ENCODE results near the gene SLC5A1.

The SLC5A1 gene

DNA sequence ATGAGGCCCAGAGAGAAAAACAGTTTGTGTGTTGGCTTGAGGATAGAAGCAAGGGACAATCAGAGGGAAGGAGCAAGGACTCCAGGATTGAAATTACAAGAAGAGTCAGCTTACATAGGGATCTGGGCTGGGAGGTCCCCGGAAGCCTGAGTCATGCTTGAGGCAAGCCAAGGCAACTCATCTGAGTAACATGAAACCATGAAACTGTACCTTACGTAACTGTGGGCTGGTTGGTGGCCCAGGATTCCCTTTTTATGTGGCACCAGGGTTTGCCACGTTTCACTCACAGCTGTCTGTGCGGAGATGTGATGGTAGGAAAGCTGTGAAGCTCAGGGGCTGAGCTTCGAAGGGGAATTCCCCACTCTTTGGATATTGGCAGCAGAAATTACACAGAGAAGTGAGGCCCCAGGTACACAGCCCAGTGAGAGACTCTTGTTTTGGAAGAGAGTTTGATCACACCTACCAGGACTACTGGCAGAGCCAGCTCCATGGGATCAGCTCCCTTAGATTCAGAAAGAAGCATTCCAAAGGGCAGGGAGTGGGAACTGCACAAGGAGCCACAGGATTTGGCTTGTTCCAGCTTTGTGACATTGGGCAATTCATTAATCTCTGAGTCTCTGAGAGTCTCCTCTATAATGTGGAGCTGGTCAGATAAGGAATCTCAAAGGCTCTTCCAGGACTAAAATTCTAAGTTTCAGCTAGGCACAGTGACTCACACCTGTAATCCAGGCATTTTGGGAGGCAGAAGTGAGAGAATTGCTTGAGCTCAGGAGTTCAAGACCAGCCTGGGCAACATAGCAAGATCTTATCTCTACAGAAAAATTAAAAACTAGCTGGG lies 7.8 kb downstream of the SLC5A1 start:
- no peaks in the 10 kb centered on the region for H3K4me1 ChIP-seq (ENCODE audit: insufficient read depth, low read length)
- no peaks in the 10 kb centered on the region for H3K9me3 ChIP-seq (ENCODE audit: insufficient read depth, low read depth, low read length)
- no peak overlapping the region for H3K27ac ChIP-seq (ENCODE audit: low read depth, low read length)
- H3K9ac ChIP-seq (ENCODE audit: low read depth, low read length) = no peak overlapping the region
- H3K27me3 ChIP-seq (ENCODE audit: insufficient read depth, low read length) = no peaks in the 10 kb centered on the region
- no peaks in the 10 kb centered on the region for H3K36me3 ChIP-seq (ENCODE audit: insufficient read depth, low read length)
- no peak overlapping the region for H3K4me3 ChIP-seq (ENCODE audit: low read length)
- 63% methylated on average over 5 of the region's 5 CpGs for WGBS

DNA sequence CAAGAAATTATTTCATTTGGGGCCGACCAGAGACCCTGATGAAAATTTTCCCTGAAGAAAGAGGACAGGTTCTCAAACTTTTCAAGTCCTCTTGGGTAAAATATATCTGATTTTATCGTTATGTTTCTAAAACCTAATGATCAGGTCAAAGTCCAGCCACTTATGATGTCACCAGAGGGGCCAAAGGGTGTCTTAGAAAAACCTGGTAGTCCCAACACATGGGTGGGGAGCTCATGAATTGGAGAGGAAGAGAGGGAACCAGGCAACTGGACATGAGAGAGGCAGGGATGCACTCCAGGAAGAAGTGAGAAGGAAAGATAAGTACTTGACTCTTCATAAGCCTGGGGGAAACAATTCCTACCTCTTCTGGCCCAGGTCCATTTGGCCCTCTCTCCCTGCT lies 9.2 kb downstream of the SLC5A1 start:
- Histone ChIP-seq H3K4me3 (ENCODE audit: low read length) (no peak overlapping the region), H3K27ac (ENCODE audit: low read depth, low read length) (no peak overlapping the region), H3K4me1 (ENCODE audit: insufficient read depth, low read length) (no peaks in the 10 kb centered on the region), H3K36me3 (ENCODE audit: insufficient read depth, low read length) (no peaks in the 10 kb centered on the region), H3K9me3 (ENCODE audit: insufficient read depth, low read depth, low read length) (no peaks in the 10 kb centered on the region), H3K27me3 (ENCODE audit: insufficient read depth, low read length) (no peaks in the 10 kb centered on the region), H3K9ac (ENCODE audit: low read depth, low read length) (no peak overlapping the region)
- WGBS = 91% methylated on average over 2 of the region's 2 CpGs

DNA sequence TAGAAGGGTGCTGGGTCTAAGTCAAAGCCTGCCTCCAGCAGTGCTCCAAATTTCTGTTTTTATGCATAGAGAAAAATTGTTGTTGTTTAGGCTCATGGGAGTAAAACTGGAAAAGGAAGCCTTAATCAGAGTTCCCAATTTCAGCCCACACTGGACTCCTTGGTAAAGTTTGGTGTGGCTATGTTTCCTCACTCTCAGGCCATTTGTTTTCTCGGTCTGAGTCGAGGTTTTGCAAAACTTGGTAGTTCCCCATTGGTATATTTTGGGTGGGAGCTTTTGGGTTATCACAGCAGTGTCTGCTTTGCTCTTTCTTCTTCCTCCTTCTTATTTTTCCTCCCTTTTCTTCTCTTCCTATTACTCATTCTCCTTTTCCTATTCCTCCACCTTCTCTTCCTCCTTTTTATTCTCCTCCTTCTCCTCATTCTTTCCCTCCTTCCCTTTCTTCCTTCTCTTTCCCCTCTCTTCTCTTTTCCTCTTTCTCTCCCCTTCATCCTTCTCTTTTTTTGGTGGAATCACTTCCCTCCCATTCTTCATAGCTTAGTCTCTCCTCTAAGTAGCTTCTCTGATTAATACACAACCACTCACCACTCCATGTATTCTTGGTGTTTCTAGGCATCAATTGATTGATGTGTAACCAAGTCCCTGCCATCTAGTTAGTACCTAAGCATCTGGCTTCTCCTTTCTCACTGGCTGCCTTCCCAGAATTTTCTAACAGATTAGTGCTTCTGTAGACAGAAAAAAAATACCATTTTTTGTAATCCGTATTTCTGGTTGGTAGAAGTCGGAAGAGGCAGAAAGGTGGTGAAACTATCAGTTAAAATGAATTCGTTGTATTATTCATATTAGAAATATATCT lies 10.1 kb downstream of the SLC5A1 start:
- no peaks in the 10 kb centered on the region for H3K36me3 ChIP-seq (ENCODE audit: insufficient read depth, low read length)
- H3K27me3 ChIP-seq (ENCODE audit: insufficient read depth, low read length) = no peaks in the 10 kb centered on the region
- H3K4me1 ChIP-seq (ENCODE audit: insufficient read depth, low read length) = no peaks in the 10 kb centered on the region
- no peaks in the 10 kb centered on the region for H3K9me3 ChIP-seq (ENCODE audit: insufficient read depth, low read depth, low read length)
- no peak overlapping the region for H3K27ac ChIP-seq (ENCODE audit: low read depth, low read length)
- H3K9ac ChIP-seq (ENCODE audit: low read depth, low read length) = no peak overlapping the region
- WGBS = 93% methylated on average over 4 of the region's 5 CpGs
- H3K4me3 ChIP-seq (ENCODE audit: low read length) = no peak overlapping the region

- H3K4me3 ChIP-seq (ENCODE audit: low read length) = no peak overlapping the region
- no peaks in the 10 kb centered on the region for H3K36me3 ChIP-seq (ENCODE audit: insufficient read depth, low read length)
- no peaks in the 10 kb centered on the region for H3K27me3 ChIP-seq (ENCODE audit: insufficient read depth, low read length)
- H3K4me1 ChIP-seq (ENCODE audit: insufficient read depth, low read length) = no peaks in the 10 kb centered on the region; the same call in 1 of the 2 replicates
- H3K9ac ChIP-seq (ENCODE audit: low read depth, low read length) = no peak overlapping the region
- 94% methylated on average over 2 of the region's 2 CpGs for WGBS
- no peak overlapping the region for H3K27ac ChIP-seq (ENCODE audit: low read depth, low read length)
- H3K9me3 ChIP-seq (ENCODE audit: insufficient read depth, low read depth, low read length) = no peaks in the 10 kb centered on the region
Measured at GRCh38 chr22:32055069-32055468, 12.0 kb downstream of the SLC5A1 start.

DNA sequence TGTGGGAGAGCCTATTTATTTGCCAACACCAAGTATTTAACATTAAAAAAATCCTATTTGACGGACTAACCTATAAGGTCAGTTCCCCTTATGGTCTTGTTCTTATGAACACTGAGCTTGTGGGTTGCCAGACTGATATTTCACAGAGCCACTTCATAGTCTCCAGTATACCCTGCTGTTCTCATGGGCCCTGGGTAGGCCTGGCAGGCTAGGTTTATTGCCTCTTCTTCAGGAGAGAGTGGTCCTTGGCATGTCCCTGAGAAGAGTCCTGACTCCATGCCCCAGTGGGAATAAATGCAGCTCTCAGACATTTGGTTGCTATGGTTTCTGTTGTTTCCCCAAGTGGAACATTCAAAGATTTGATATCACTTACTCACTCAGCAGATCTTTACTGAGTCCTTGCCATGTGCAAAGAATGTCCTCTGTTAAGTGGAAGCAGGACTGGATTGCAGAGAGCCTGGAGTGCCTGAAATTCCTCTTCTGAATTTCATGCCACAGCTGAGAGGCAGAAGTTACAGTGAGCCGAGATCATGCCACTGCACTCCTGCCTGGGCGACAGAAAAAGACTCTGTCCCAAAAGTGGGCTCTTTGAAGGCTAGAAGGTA lies 15.7 kb downstream of the SLC5A1 start:
- 84% methylated on average over 3 of the region's 3 CpGs for WGBS
- Histone ChIP-seq H3K4me3 (ENCODE audit: low read length) (no peak overlapping the region), H3K27me3 (ENCODE audit: insufficient read depth, low read length) (no peaks in the 10 kb centered on the region), H3K27ac (ENCODE audit: low read depth, low read length) (no peak overlapping the region), H3K4me1 (ENCODE audit: insufficient read depth, low read length) (no peaks in the 10 kb centered on the region; the same call in 1 of the 2 replicates), H3K36me3 (ENCODE audit: insufficient read depth, low read length) (no peaks in the 10 kb centered on the region), H3K9me3 (ENCODE audit: insufficient read depth, low read depth, low read length) (no peaks in the 10 kb centered on the region), H3K9ac (ENCODE audit: low read depth, low read length) (no peak overlapping the region)

DNA sequence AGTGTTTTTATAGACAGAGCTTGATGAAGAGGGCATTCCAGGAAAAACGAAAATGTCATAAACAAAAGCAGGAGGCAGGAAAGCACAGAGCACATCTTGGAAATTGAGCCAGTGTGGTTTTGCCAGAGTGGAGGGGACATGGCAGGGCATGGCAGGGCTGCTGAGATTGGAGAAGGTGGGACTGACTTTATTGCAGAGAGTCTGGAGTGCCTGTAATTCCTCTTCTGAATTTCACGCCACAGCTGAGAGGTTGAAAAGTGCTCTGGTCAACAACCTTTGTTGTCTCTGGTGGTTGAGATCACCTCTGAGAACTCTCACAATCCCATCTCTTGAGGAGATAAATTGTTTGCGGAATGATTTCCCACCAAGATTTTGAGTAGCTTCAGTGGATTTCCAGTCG lies 16.4 kb downstream of the SLC5A1 start:
- Histone ChIP-seq H3K4me1 (ENCODE audit: insufficient read depth, low read length) (no peaks in the 10 kb centered on the region; the same call in 1 of the 2 replicates), H3K9ac (ENCODE audit: low read depth, low read length) (no peak overlapping the region), H3K36me3 (ENCODE audit: insufficient read depth, low read length) (no peaks in the 10 kb centered on the region), H3K4me3 (ENCODE audit: low read length) (no peak overlapping the region), H3K27ac (ENCODE audit: low read depth, low read length) (no peak overlapping the region), H3K9me3 (ENCODE audit: insufficient read depth, low read depth, low read length) (no peaks in the 10 kb centered on the region), H3K27me3 (ENCODE audit: insufficient read depth, low read length) (no peaks in the 10 kb centered on the region)
- WGBS = 78% methylated on average over 4 of the region's 4 CpGs

- Histone ChIP-seq H3K27me3 (ENCODE audit: insufficient read depth, low read length) (no peaks in the 10 kb centered on the region), H3K27ac (ENCODE audit: low read depth, low read length) (no peak overlapping the region)
Measured at GRCh38 chr22:32063701-32064100, 20.6 kb downstream of the SLC5A1 start.

DNA sequence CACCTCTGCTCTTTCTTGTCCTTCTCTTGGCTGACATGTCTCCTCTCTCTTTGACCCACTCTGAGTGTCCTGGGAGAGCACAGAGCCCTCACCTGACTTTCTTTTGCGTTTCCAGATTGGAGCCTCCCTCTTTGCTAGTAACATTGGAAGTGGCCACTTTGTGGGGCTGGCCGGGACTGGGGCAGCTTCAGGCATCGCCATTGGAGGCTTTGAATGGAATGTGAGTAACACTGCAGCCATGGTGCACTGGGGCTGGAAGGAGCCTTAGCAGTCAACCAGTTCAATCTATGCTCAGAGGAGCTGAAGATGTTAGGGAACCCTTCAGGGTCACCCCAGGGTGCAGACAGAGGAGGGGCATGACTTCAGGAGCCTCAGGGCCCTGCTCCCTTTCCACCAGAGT lies 23.8 kb downstream of the SLC5A1 start:
- H3K27ac ChIP-seq (ENCODE audit: low read depth, low read length) = no peak overlapping the region
- no peaks in the 10 kb centered on the region for H3K36me3 ChIP-seq (ENCODE audit: insufficient read depth, low read length)
- WGBS = 74% methylated on average over 3 of the region's 3 CpGs
- no peak overlapping the region for H3K9ac ChIP-seq (ENCODE audit: low read depth, low read length)
- H3K4me1 ChIP-seq (ENCODE audit: insufficient read depth, low read length) = 0 out of 2 replicates have a peak, but pooled peaks cover 6% of the 10 kb centered on the region
- no peaks in the 10 kb centered on the region for H3K27me3 ChIP-seq (ENCODE audit: insufficient read depth, low read length)
- no peaks in the 10 kb centered on the region for H3K9me3 ChIP-seq (ENCODE audit: insufficient read depth, low read depth, low read length)
- H3K4me3 ChIP-seq (ENCODE audit: low read length) = no peak overlapping the region

More at GRCh38 chr22:32063701-32064100, 20.6 kb downstream of the SLC5A1 start:
- Histone ChIP-seq H3K4me3 (ENCODE audit: low read length) (no peak overlapping the region), H3K9ac (ENCODE audit: low read depth, low read length) (no peak overlapping the region), H3K9me3 (ENCODE audit: insufficient read depth, low read depth, low read length) (no peaks in the 10 kb centered on the region), H3K4me1 (ENCODE audit: insufficient read depth, low read length) (peaks cover 6% of the 10 kb centered on the region; the same call in 1 of the 2 replicates), H3K36me3 (ENCODE audit: insufficient read depth, low read length) (no peaks in the 10 kb centered on the region)
- WGBS = 95% methylated on average over 2 of the region's 2 CpGs

- WGBS = 41% methylated on average over 1 of the region's 2 CpGs
- H3K9ac ChIP-seq (ENCODE audit: low read depth, low read length) = no peak overlapping the region
- 0 out of 2 replicates have a peak, but pooled peaks cover 6% of the 10 kb centered on the region for H3K4me1 ChIP-seq (ENCODE audit: insufficient read depth, low read length)
- no peaks in the 10 kb centered on the region for H3K9me3 ChIP-seq (ENCODE audit: insufficient read depth, low read depth, low read length)
- H3K36me3 ChIP-seq (ENCODE audit: insufficient read depth, low read length) = no peaks in the 10 kb centered on the region
- no peak overlapping the region for H3K27ac ChIP-seq (ENCODE audit: low read depth, low read length)
- H3K27me3 ChIP-seq (ENCODE audit: insufficient read depth, low read length) = no peaks in the 10 kb centered on the region
- no peak overlapping the region for H3K4me3 ChIP-seq (ENCODE audit: low read length)
Measured at GRCh38 chr22:32067613-32068012, 24.6 kb downstream of the SLC5A1 start.

DNA sequence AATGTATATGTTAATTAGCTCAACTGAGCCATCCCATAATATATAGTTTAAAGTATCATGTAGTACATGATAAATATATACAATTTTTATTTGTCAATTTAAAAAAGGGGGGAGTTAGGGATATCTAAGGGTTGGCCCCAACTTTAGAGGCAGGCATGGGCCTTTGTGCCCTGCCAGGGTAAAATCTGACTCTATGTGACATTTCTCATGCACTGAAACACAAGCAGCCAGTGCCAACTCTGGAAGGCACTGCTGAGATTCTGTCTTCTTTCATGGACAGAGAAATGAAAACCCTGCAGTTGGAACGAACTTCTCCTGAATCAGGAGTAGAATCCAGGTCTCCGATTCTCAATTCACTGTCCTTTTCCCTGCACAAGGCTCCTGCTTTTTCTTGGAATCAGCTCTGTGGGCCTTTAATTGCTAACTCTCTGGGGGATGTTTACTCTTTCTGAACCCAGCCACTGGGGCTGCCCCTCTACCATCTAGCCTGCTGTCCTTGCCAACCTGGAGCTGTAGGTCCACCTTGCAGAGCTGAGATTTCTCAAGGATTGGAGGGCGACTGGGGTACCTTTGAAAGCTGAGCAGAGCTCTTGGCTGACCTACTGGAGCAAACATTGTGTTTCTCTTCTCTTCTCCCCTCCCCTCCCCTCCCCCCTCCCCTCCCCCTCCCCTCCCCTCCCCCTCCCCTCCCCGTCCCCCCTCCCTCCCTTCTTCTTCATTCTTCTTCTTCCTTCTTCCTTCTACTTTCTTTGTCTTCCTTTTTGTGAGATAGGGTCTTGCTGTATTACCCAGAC lies 26.7 kb downstream of the SLC5A1 start:
- no peak overlapping the region for H3K4me3 ChIP-seq (ENCODE audit: low read length)
- H3K9ac ChIP-seq (ENCODE audit: low read depth, low read length) = no peak overlapping the region
- H3K27me3 ChIP-seq (ENCODE audit: insufficient read depth, low read length) = no peaks in the 10 kb centered on the region
- no peak overlapping the region for H3K27ac ChIP-seq (ENCODE audit: low read depth, low read length)
- H3K36me3 ChIP-seq (ENCODE audit: insufficient read depth, low read length) = no peaks in the 10 kb centered on the region
- H3K9me3 ChIP-seq (ENCODE audit: insufficient read depth, low read depth, low read length) = no peaks in the 10 kb centered on the region
- WGBS = 86% methylated on average over 3 of the region's 4 CpGs
- H3K4me1 ChIP-seq (ENCODE audit: insufficient read depth, low read length) = 0 out of 2 replicates have a peak, but pooled peaks cover 6% of the 10 kb centered on the region

Data from HUES64 (cell line).